ENCODE results near the gene LTBR.

The LTBR gene

DNA sequence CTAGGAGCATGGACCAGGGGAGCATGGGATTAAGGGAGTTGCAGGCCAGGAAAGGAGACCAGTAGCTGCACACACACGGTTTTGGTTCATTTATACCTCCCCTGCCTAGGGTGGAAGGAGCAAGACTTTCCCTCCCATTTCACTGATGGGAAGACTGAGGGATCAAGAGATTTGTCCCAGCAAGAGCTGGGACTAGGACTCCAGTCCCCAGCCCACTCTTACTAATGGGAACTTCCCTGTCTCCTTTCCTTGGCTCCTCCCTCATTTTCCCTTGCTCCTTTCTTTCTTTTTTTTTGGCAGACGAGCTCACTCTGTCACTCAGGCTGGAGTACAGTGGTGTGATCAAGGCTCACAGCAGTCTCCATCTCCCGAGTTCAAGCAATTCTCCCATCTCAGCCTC lies 21.6 kb upstream of the LTBR start:
- no peak overlapping the region for H3K4me3 ChIP-seq (ENCODE audit: low read depth, low read length)
- TF ChIP-seq, protein P1, sequence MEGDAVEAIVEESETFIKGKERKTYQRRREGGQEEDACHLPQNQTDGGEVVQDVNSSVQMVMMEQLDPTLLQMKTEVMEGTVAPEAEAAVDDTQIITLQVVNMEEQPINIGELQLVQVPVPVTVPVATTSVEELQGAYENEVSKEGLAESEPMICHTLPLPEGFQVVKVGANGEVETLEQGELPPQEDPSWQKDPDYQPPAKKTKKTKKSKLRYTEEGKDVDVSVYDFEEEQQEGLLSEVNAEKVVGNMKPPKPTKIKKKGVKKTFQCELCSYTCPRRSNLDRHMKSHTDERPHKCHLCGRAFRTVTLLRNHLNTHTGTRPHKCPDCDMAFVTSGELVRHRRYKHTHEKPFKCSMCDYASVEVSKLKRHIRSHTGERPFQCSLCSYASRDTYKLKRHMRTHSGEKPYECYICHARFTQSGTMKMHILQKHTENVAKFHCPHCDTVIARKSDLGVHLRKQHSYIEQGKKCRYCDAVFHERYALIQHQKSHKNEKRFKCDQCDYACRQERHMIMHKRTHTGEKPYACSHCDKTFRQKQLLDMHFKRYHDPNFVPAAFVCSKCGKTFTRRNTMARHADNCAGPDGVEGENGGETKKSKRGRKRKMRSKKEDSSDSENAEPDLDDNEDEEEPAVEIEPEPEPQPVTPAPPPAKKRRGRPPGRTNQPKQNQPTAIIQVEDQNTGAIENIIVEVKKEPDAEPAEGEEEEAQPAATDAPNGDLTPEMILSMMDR (IDR thresholded peaks at IDR 0.05; ENCODE audit: insufficient read depth, low read depth, low read length, missing control alignments) = no peak
- DNase-seq (ENCODE audit: low read depth) = no peak

GRCh38 chr12:6363010-6363329 lies 21.0 kb upstream of the LTBR start:
- peak overlapping the region; percentile 30 for H3K4me3 ChIP-seq (ENCODE audit: low read depth, low read length)
- no peak for DNase-seq (ENCODE audit: low read depth)
- TF ChIP-seq, protein P1 (IDR thresholded peaks at IDR 0.05; ENCODE audit: insufficient read depth, low read depth, low read length, missing control alignments) = no peak

DNA sequence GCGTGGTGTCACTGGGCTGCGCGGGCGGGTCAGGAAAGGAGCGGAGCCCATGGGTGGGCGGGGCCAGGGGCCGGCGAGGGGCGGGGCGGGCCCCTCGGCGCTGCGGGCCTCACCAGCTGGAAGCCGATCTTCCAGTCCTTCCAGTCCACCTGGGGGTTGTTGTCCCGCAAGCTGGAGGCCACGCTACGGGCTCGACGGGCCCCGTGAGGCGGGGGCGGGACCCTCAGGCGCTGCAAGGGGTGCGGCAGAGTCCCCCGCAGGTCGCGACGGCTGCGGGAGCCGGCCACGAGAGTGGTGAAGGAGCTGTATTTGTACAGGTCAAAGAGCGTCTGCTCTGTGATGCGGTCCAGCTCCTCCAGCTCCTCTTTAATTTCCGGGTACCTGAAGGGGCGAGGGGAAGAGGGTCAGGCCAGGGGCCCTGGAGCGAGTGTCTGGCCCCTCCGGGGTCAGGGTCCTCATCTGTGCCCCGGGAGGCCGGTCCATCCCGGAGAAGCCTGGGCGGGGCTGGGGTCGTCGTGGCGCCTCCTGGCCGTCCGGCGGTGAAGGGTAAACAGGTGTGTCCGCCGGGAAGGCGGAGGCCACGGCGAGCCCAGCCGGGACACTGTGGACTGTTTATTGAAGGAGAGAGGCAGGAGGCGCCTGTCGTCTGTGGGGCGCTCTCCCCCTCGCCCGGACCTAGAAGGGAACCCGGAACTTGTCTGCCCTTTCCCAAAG lies 20.5 kb upstream of the LTBR start:
- DNase-seq (ENCODE audit: low read depth) = peak; percentile 27
- TF ChIP-seq, protein P1 (IDR thresholded peaks at IDR 0.05; ENCODE audit: insufficient read depth, low read depth, low read length, missing control alignments) = no peak
- H3K4me3 ChIP-seq (ENCODE audit: low read depth, low read length) = peak overlapping the region; percentile 34

DNA sequence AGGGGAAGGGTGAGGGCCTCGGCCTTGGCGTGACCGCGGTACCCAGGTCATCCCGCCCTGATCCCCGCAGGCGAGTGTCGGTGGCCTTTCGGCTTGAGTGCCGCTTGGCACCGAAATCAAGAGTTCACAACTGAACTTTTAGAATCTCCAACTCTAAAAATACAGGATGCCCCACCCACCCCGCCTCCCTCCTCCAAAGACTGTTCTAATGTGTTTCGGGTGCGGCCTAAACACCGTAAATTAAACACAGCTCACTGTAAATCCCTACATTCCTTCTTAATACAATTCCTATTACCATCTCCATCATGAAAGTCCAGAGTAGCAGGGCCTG lies 20.0 kb upstream of the LTBR start:
- no peak for DNase-seq (ENCODE audit: low read depth)

DNA sequence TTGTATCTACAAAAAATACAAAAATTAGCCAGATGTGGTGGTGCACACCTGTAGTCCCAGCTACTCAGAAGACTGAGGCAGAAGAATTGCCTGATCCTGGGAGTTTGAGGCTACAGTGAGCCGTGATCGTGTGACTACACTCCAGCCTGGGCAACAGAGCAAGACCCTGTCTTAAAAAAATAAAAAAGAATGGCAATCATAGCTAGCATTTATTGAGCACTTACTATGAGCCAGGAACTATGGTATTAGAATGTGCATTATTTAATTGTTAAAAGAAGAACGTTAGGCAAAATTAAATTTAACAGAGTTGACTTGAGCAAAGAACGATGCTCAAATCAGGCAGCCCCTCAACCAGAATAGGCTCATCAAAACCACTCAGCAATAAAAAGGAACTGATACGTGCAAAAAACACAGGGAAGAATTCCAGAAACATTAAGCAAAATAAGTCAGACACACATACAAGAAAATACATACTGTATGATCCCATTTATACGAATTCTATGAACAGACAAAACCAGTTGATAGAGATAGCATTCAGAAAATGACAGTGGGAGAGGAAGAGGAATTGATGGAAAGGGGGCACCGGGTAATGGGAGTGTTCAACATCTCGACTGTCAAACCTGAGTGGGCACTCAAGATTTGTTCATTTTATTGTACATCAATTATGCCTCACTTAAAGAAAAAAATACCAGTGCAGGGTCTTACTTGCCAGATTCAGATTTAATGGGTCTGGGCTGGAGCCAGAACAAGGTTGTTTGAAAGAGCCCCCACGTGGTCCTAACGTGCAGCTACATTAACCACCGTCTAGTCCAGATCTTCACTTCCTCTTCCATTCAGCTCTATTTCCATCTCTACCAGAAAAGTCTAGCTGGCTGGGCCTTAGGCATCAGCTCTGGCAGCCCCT lies 16.6 kb upstream of the LTBR start:
- DNase-seq (ENCODE audit: low read depth) = peak; percentile 63
- TF ChIP-seq, protein P1 (IDR thresholded peaks at IDR 0.05; ENCODE audit: insufficient read depth, low read depth, low read length, missing control alignments) = peak; percentile 20
- no peak overlapping the region for H3K4me3 ChIP-seq (ENCODE audit: low read depth, low read length)

More for the DNA sequence above, 20.0 kb upstream of the LTBR start:
- TF ChIP-seq, protein P1 (IDR thresholded peaks at IDR 0.05; ENCODE audit: insufficient read depth, low read depth, low read length, missing control alignments) = no peak
- H3K4me3 ChIP-seq (ENCODE audit: low read depth, low read length) = no peak overlapping the region

- peak; percentile 37 for DNase-seq (ENCODE audit: low read depth)
- TF ChIP-seq, protein P1 (IDR thresholded peaks at IDR 0.05; ENCODE audit: insufficient read depth, low read depth, low read length, missing control alignments) = no peak
- no peak overlapping the region for H3K4me3 ChIP-seq (ENCODE audit: low read depth, low read length)
These were observed 15.7 kb upstream of the LTBR start for GRCh38 chr12:6367969-6368892.
